CD4-positive, alpha-beta T cell treated with Interleukin-2 at 100 ng/mL for 4 hours (primary cell): ENCODE data around the gene ZNF793.

Experiments used
- DNase-seq: peaks from one replicate; pipeline ENCODE4 v3.0.0-alpha.2; 2020; ENCODE audit warnings: low spot score

Gene ZNF793

GRCh38 chr19:37506387-37507166, at the start of gene ZNF793:
TSS of gene ZNF793 (plus strand) at chr19:37506939. CDS start at chr19:37523440, 16,501 bp downstream.
- DNase-seq, result peak; percentile 87

- DNase-seq, result no peak
Measured at GRCh38 chr19:37466277-37466797, 40.4 kb upstream of the ZNF793 start.

- peak; percentile 93 for DNase-seq
Measured at GRCh38 chr19:37466798-37467607, 39.7 kb upstream of the ZNF793 start, which contains the start of gene ZNF569. TSS of gene ZNF569 (minus strand) at chr19:37467444. CDS start at chr19:37444921, 22,523 bp downstream.

GRCh38 chr19:37467608-37468090, 39.1 kb upstream of the ZNF793 start:
- no peak for DNase-seq

- DNase-seq, result peak; percentile 90
Measured at GRCh38 chr19:37468961-37469777, 37.6 kb upstream of the ZNF793 start, which contains the start of gene ZNF570. TSS of gene ZNF570 (plus strand) at chr19:37469356. CDS start at chr19:37470355, 999 bp downstream.

GRCh38 chr19:37470216-37470615, 36.5 kb upstream of the ZNF793 start:
- no peak for DNase-seq

GRCh38 chr19:37472165-37472564, 34.6 kb upstream of the ZNF793 start:
- no peak for DNase-seq

- DNase-seq, result no peak
Measured at GRCh38 chr19:37484406-37485168, 22.2 kb upstream of the ZNF793 start.

GRCh38 chr19:37492213-37492612, 14.5 kb upstream of the ZNF793 start:
- DNase-seq, result no peak

GRCh38 chr19:37505958-37506386, 767 bp upstream of the ZNF793 start:
- no peak for DNase-seq

GRCh38 chr19:37507167-37507464, 377 bp downstream of the ZNF793 start:
- DNase-seq, result no peak

GRCh38 chr19:37511186-37511585, 4.4 kb downstream of the ZNF793 start:
- DNase-seq, result no peak

GRCh38 chr19:37511821-37512220, 5.1 kb downstream of the ZNF793 start:
- DNase-seq, result no peak

- DNase-seq, result peak; percentile 2
Measured at GRCh38 chr19:37513397-37513796, 6.7 kb downstream of the ZNF793 start.

- no peak for DNase-seq
Measured at GRCh38 chr19:37519890-37520289, 13.2 kb downstream of the ZNF793 start.

- no peak for DNase-seq
Measured at GRCh38 chr19:37537391-37537947, 30.7 kb downstream of the ZNF793 start.

GRCh38 chr19:37551129-37551993, 44.6 kb downstream of the ZNF793 start:
- DNase-seq, result peak; percentile 51

GRCh38 chr19:37563518-37563917, 56.8 kb downstream of the ZNF793 start:
- no peak for DNase-seq

GRCh38 chr19:37564624-37565369, 58.1 kb downstream of the ZNF793 start:
- DNase-seq, result no peak
